T-helper 17 cell (primary cell): ENCODE measurements around the gene FGF22. TPM values are rescaled to one million over a fixed set of nuclear protein-coding genes. Genes with fewer than 3 reads are reported as not detected.

Experiments used
- ATAC-seq: fragments of 150-1000 bp; cut with Tn5 transposase; 2 replicates; pipeline ENCODE4 v1.10.0; 2021; ENCODE audit warnings: mild to moderate bottlenecking, moderate library complexity
- DNase-seq, 3 donors: peaks; one replicate each; pipeline versions ENCODE4 v3.0.0 to v3.0.0-alpha.2; 2020 to 2021
- H3K9me3 ChIP-seq: one replicate; pipeline ENCODE4 v1.7.0; 2013; ENCODE audit warnings: low read length, mild to moderate bottlenecking; ENCODE audit not compliant: control insufficient read depth, poor library complexity, severe bottlenecking
- H3K27ac Mint-ChIP-seq: one replicate; pipeline ENCODE4 v1.8.0; 2022; ENCODE audit warnings: mild to moderate bottlenecking, moderate library complexity, mixed read lengths
- H3K27me3 Mint-ChIP-seq: one replicate; pipeline ENCODE4 v1.8.0; 2022; ENCODE audit warnings: mixed read lengths
- H3K36me3 Mint-ChIP-seq: one replicate; pipeline ENCODE4 v1.8.0; 2022; ENCODE audit warnings: low read depth, mixed read lengths
- H3K4me1 Mint-ChIP-seq: one replicate; pipeline ENCODE4 v1.8.0; 2022; ENCODE audit warnings: mild to moderate bottlenecking, mixed read lengths
- H3K4me3 Mint-ChIP-seq: one replicate; pipeline ENCODE4 v1.8.0; 2022; ENCODE audit warnings: mild to moderate bottlenecking, moderate library complexity, mixed read lengths
- total RNA-seq, 4 donors: library from RNA in 2 of 4; stranded (reverse) in 2 of 4; gene quantifications; one replicate each; pipeline ENCODE4 v1.2.3 and lab custom pipeline; 2022 to 2026

Gene FGF22
- total RNA-seq, result under 1 TPM; 0.65 to 0.68 TPM
- 0.30 to 0.93 reads per million in 2 donors for total RNA-seq (lab: John Stamatoyannopoulos, UW)

DNA sequence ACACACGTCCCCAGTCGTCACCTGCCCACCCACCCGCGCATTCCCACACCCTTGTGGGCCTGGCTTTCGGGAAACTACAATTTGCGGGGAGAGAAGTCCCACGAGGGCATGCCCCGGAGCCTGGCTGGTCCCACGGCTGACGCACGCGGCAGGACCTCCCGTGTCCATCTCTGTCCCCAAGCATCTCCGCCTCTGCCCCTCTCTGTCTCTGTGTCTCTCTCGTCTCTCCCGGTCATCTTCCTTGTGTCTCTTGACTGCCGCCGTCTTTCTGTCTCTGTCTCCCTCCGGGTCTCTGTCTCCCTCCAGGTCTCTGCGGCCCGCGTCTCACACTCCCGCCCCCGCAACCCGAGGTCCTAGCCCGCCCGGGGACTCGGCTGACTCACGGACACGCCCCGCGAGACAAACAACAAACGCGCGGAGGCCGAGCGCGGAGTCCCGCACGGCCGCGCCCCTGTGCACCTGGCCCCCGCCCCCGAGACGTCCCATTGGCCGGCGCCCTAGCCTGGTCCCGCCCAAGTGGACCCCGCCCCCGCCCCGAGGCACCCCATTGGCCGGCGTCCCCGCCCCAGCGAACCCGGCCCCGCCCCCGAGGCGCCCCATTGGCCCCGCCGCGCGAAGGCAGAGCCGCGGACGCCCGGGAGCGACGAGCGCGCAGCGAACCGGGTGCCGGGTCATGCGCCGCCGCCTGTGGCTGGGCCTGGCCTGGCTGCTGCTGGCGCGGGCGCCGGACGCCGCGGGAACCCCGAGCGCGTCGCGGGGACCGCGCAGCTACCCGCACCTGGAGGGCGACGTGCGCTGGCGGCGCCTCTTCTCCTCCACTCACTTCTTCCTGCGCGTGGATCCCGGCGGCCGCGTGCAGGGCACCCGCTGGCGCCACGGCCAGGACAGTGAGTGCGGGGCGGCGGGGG, at the start of gene FGF22:
Gene FGF22 (plus strand): TSS at position 627 of the 908 bp plus-strand sequence. CDS start 47 bp downstream, at position 674.
- DNase-seq (peak; percentile 91 to 99 (median 97)), ATAC-seq (peak; percentile 96)
- no peaks in the 10 kb centered on the region for H3K9me3 ChIP-seq
- peak within 1 kb of the TSS; percentile 79 for H3K27ac Mint-ChIP-seq
- no peaks in the 10 kb centered on the region for H3K36me3 Mint-ChIP-seq
- H3K4me3 Mint-ChIP-seq, result peak within 1 kb of the TSS; percentile 94
- H3K27me3 Mint-ChIP-seq, result no peaks in the 10 kb centered on the region
- H3K4me1 Mint-ChIP-seq, result peaks cover 6% of the 10 kb centered on the region

DNA sequence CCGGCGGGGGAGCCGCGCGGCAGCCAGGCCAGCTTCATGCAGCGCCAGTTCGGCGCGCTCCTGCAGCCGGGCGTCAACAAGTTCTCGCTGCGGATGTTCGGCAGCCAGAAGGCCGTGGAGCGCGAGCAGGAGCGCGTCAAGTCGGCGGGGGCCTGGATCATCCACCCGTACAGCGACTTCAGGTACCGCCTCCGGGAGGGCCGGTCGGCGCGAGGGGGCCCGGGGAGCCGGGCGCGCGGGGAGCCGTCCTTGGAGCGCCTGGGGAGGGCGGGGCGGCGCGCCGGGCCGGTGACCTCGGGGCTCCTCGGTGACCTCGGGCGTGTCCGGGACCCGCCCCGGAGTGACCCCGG, 49.3 kb upstream of the FGF22 start:
- ATAC-seq, result peak; percentile 48

GRCh38 chr19:590750-591098, 49.0 kb upstream of the FGF22 start:
- DNase-seq, result no peak
- no peak overlapping the region for H3K27ac Mint-ChIP-seq
- H3K27me3 Mint-ChIP-seq, result peaks cover 5% of the 10 kb centered on the region
- peaks cover 9% of the 10 kb centered on the region for H3K4me1 Mint-ChIP-seq
- H3K9me3 ChIP-seq, result no peaks in the 10 kb centered on the region
- ATAC-seq, result no peak
- H3K36me3 Mint-ChIP-seq, result no peaks in the 10 kb centered on the region
- no peak overlapping the region for H3K4me3 Mint-ChIP-seq

More for the DNA sequence above, 49.3 kb upstream of the FGF22 start:
- H3K9me3 ChIP-seq, result no peaks in the 10 kb centered on the region
- peak overlapping the region; percentile 49 for H3K4me3 Mint-ChIP-seq
- H3K27ac Mint-ChIP-seq, result no peak overlapping the region
- peaks cover 9% of the 10 kb centered on the region for H3K4me1 Mint-ChIP-seq
- no peaks in the 10 kb centered on the region for H3K36me3 Mint-ChIP-seq
- DNase-seq, result no peak
- peaks cover 5% of the 10 kb centered on the region for H3K27me3 Mint-ChIP-seq

GRCh38 chr19:591099-591958, 48.4 kb upstream of the FGF22 start:
- peaks cover 5% of the 10 kb centered on the region for H3K27me3 Mint-ChIP-seq
- no peaks in the 10 kb centered on the region for H3K36me3 Mint-ChIP-seq
- no peak overlapping the region for H3K27ac Mint-ChIP-seq
- DNase-seq (no peak), ATAC-seq (no peak)
- peak overlapping the region; percentile 57 for H3K4me3 Mint-ChIP-seq
- H3K4me1 Mint-ChIP-seq, result peaks cover 9% of the 10 kb centered on the region
- no peaks in the 10 kb centered on the region for H3K9me3 ChIP-seq

GRCh38 chr19:592101-592500, 47.6 kb upstream of the FGF22 start:
- peaks cover 9% of the 10 kb centered on the region for H3K4me1 Mint-ChIP-seq
- H3K4me3 Mint-ChIP-seq, result no peak overlapping the region
- no peak for ATAC-seq
- H3K27me3 Mint-ChIP-seq, result peaks cover 5% of the 10 kb centered on the region
- DNase-seq, result no peak
- no peaks in the 10 kb centered on the region for H3K36me3 Mint-ChIP-seq
- H3K27ac Mint-ChIP-seq, result no peak overlapping the region
- no peaks in the 10 kb centered on the region for H3K9me3 ChIP-seq

DNA sequence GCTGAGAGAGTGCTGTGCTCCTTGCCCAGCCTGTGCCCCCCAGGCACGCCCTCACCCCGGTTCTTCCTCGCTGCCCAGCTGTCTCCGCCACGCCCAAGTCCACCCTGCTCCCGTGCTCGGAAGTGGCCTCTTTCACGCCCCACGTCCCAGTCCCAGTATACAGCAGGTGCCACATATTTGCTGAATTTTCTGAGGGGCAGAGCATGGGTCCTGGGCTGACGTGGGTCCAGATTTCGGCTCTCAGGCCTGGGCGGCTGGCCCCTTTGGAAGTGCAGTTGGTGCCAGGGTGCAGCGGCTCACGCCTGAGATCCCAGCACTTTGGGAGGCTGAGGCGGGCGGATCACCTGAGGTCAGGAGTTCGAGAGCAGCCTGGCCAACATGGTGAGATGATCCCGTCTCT, 46.6 kb upstream of the FGF22 start:
- H3K27me3 Mint-ChIP-seq, result peaks cover 5% of the 10 kb centered on the region
- H3K4me1 Mint-ChIP-seq, result peaks cover 9% of the 10 kb centered on the region
- H3K9me3 ChIP-seq, result no peaks in the 10 kb centered on the region
- no peak overlapping the region for H3K4me3 Mint-ChIP-seq
- no peak for ATAC-seq
- H3K27ac Mint-ChIP-seq, result no peak overlapping the region
- DNase-seq, result no peak
- no peaks in the 10 kb centered on the region for H3K36me3 Mint-ChIP-seq

DNA sequence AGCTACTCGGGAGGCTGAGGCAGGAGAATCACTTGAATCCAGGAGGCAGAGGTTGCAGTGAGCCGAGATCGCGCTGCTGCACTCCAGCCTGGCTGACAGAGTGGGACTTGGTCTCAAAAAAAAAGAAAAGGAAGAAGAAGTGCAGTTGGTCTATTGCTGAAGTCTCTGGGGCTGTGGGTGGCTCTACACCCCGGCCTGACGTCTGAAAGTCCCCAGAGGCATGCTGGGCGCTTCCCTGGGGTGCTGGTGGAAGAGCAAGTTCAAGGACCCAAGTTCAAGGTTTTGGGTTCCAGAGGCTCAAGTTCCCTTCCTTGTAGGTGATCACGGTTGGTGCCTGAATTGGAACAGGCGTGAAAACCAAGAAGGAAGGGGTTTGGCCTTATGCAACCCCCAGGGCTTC, 46.2 kb upstream of the FGF22 start:
- Mint-ChIP-seq H3K4me3 (no peak overlapping the region), H3K27ac (no peak overlapping the region), H3K4me1 (peaks cover 9% of the 10 kb centered on the region), H3K36me3 (no peaks in the 10 kb centered on the region), H3K27me3 (peaks cover 5% of the 10 kb centered on the region)
- H3K9me3 ChIP-seq, result no peaks in the 10 kb centered on the region
- DNase-seq, result no peak
- no peak for ATAC-seq

DNA sequence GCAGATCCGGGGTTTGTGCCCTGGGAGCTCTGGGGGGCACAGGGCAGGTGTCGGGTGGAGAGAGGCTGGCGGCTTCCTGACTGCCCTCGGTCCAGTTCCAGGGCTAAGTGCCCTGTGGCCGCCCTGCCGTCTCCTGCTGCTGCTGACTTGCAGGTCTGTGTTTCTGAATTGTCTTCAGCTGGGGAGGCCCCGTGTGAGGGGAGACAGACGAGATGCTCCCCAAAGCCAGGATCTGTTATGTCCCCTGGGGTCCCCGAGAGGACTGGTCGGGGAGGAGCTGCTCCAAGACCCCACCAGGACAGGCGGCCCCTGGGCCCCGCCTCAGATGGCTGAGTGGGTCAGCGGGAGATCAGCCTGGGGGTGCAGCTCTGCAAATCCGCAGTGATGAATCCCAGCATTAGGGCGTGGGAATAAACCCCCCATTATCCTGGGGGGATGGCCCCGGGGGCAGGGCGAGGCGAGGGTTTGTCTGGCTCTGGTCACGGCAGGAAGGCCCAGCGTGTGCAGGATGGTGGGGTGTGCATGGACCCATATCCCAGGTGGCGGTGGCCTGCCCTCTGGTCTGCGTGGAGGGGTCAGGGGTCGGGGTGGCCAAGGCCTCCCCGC, 45.3 kb upstream of the FGF22 start:
- Mint-ChIP-seq H3K4me3 (no peak overlapping the region), H3K36me3 (no peaks in the 10 kb centered on the region), H3K27ac (no peak overlapping the region), H3K27me3 (peaks cover 5% of the 10 kb centered on the region), H3K4me1 (peaks cover 7% of the 10 kb centered on the region)
- no peaks in the 10 kb centered on the region for H3K9me3 ChIP-seq
- DNase-seq (no peak), ATAC-seq (no peak)

- Mint-ChIP-seq H3K27me3 (peaks cover 5% of the 10 kb centered on the region), H3K36me3 (no peaks in the 10 kb centered on the region), H3K4me1 (peaks cover 7% of the 10 kb centered on the region), H3K27ac (no peak overlapping the region), H3K4me3 (no peak overlapping the region)
- no peaks in the 10 kb centered on the region for H3K9me3 ChIP-seq
- ATAC-seq (no peak), DNase-seq (no peak)
Observed at GRCh38 chr19:595326-596262, 44.1 kb upstream of the FGF22 start.

- H3K27ac Mint-ChIP-seq, result no peak overlapping the region
- no peak for DNase-seq
- no peaks in the 10 kb centered on the region for H3K36me3 Mint-ChIP-seq
- no peaks in the 10 kb centered on the region for H3K9me3 ChIP-seq
- H3K4me1 Mint-ChIP-seq, result peaks cover 6% of the 10 kb centered on the region
- ATAC-seq, result no peak
- no peak overlapping the region for H3K4me3 Mint-ChIP-seq
- peaks cover 2% of the 10 kb centered on the region for H3K27me3 Mint-ChIP-seq
Observed at GRCh38 chr19:596263-596655, 43.4 kb upstream of the FGF22 start.

DNA sequence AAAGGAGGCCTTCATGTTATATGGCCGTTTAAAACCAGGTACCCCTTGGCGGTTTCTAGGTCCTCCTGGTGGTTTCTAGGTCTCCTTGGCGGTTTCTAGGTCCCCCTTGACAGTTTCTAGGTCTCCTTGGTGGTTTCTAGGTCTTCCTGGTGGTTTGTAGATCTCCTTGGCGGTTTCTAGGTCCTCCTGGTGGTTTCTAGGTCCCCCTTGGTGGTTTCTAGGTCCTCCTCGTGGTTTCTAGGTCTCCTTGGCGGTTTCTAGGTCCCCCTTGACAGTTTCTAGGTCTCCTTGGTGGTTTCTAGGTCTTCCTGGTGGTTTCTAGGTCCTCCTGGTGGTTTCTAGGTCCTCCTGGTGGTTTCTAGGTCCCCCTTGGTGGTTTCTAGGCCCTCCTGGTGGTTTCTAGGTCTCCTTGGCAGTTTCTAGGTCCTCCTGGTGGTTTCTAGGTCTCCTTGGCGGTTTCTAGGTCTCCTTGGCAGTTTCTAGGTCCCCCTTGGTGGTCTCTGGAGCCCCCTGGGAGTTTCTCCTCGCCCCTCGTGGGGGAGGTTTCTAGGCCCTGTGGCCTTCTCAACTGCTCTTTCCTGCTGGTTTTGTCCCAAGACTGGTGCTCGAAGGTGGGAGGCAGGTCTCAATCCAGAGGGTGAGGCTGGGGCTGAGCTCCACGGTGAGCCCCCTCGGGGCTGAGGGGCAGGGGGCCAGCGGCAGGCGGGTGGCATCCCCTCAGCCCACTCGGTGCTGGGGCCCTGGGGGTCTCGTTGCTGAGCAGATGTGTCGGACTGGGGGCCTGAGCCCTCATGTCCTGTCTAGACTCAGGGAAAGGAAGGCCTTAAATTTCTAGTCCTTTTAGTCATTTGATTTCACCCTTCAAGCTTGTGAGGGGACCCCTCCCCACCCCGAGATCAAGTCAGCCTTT, 42.0 kb upstream of the FGF22 start:
- H3K4me3 Mint-ChIP-seq, result no peak overlapping the region
- no peaks in the 10 kb centered on the region for H3K36me3 Mint-ChIP-seq
- no peaks in the 10 kb centered on the region for H3K27me3 Mint-ChIP-seq
- H3K9me3 ChIP-seq, result no peaks in the 10 kb centered on the region
- peaks cover 7% of the 10 kb centered on the region for H3K4me1 Mint-ChIP-seq
- no peak for DNase-seq
- H3K27ac Mint-ChIP-seq, result no peak overlapping the region
- no peak for ATAC-seq

- Mint-ChIP-seq H3K4me1 (peaks cover 2% of the 10 kb centered on the region), H3K27me3 (no peaks in the 10 kb centered on the region), H3K36me3 (no peaks in the 10 kb centered on the region), H3K4me3 (no peak overlapping the region), H3K27ac (no peak overlapping the region)
- ATAC-seq, result no peak
- no peaks in the 10 kb centered on the region for H3K9me3 ChIP-seq
- no peak for DNase-seq
Observed at GRCh38 chr19:601310-601709, 38.4 kb upstream of the FGF22 start.
